ENCODE results near the gene NFE2L3.

DNA sequence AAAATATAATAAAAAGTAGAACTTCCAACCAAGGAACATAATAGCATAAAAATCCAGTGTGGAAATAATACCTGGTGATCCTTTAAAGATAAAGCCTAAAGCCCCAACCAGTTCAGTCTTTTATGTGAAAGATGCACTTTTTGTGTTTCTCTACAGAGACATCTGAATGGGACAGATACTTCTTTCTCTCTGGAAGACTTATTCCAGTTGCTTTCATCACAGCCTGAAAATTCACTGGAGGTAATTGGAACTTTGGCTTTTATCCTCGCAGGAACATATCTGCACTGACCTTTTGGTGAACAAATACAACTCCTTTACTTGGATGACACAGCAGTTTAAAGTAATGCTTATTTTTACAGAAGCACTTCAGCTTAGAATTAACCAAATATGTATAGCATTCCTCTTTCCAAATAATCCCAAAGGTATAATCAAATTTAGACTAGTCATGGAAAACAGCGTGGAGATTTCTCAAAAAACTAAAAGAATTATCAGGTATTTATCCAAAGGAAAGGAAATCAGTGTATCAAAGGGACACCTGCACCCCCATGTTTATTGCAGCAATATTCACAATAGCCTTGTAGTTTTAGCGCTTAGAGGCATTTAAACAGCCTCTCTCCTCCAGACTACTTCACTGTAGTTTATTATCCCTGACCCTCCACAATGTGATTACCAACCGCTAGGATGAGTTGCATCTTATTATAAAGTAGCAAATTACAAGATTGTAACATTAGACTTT, 31.7 kb downstream of the NFE2L3 start:
- no peak for TF ChIP-seq POLR2A (IDR thresholded peaks at IDR 0.05)
- TF ChIP-seq, protein P1, sequence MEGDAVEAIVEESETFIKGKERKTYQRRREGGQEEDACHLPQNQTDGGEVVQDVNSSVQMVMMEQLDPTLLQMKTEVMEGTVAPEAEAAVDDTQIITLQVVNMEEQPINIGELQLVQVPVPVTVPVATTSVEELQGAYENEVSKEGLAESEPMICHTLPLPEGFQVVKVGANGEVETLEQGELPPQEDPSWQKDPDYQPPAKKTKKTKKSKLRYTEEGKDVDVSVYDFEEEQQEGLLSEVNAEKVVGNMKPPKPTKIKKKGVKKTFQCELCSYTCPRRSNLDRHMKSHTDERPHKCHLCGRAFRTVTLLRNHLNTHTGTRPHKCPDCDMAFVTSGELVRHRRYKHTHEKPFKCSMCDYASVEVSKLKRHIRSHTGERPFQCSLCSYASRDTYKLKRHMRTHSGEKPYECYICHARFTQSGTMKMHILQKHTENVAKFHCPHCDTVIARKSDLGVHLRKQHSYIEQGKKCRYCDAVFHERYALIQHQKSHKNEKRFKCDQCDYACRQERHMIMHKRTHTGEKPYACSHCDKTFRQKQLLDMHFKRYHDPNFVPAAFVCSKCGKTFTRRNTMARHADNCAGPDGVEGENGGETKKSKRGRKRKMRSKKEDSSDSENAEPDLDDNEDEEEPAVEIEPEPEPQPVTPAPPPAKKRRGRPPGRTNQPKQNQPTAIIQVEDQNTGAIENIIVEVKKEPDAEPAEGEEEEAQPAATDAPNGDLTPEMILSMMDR (IDR thresholded peaks at IDR 0.05) = no peak
